Stimulated activated CD8-positive, alpha-beta memory T cell treated with anti-CD3 and anti-CD28 coated beads, Interleukin-7, amount 100 ng/mL, for 24 hours (primary cell): ENCODE results near the gene DLG2.

Experiments used
- DNase-seq: peaks from one replicate; pipeline ENCODE4 v3.0.0-alpha.2; 2020; ENCODE audit warnings: low read depth

DLG2 gene

DNA sequence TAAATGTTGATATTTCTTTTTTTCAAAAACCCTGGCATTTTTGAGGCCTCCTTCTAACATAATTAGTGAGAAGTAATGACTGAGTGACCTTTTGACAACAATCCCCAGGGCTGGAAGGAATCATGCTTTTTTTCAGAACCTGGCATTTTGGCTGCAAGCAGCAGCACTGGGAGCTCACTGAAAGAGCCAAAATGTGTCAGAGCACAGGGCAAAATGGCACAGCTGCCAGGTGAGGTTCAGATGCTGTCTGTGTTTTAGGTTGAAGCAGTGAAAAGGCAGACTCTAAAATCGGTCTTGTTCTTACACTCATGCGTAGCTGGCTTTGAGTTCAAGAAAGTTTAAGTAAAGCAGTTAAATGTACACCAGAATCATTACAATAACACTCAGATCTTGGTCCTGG, 1063.8 kb downstream of the DLG2 start:
- DNase-seq, result no peak

DNA sequence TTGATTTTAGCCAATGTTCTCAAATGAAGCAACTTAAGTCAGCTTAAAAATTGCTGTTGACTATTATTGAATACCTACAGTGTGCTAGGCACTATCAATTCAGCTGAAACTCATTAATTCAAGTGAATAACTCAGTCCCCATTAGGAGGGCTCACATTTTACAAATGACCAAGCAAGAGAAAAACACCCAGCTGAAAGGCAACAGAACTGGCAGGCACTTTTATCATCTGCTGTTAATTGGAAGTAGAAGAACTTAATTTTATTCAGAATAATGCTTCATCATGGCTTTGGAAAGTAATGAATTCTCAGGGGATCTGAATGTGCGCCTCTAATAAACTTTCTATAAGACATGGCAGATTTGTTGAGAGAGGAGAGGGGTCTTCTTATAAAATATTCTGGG, 1066.9 kb downstream of the DLG2 start:
- DNase-seq, result no peak

DNA sequence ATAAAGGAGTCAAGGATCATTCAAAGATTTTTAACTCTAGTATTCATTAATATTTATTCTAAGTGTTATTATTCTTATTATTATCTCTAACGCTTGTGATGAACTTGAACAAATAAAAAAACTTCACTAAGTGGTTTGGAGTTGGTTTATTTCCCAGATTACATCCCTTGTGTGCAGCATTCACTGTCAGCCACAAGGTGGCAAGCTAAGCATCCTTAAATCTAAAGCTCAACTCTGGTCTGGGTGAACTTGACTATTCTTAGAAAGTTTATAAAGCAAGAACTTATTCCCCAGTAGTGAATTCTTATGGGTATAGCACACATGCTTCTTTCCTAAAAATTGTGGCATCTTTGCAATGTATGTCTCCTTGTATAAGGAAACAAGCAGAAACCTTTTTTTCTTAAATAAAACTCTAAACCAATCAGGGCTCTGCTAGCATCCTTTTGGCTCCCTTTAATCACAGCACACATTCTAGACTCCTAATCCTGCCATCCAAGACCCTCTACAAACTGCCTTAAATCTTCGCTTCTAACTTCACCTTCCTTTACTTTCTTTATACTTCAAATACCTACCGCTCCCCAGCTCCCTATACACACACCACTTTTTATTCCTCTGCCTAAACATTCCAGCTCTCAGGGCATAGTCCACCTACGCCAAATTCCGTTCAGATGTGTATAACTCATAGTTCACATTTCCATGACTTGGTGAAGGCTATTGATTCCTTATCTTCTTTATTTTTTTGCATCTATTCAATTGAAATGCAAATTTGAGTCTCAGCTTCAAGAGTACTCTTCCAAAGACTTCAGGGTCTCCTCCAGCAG, 1068.8 kb downstream of the DLG2 start:
- DNase-seq, result no peak

DNA sequence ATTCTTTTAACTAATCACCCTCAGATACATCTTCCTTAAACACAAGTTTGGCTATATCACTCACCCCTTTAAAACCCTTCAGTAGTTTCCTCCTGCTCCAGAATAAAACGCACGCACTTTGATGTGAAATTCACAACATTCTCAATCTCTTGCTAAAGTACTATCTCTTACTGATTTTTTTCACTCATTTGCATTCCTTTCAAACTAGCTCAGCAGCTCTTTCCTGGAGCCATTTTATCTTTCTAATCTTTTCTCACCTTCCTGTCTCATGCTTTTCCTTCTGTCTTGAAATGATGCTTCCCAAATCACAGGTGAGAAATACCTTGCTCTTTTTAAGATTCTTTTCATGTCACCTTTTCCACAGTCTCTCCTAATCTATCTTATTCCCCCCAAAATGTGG, 1074.4 kb downstream of the DLG2 start:
- DNase-seq, result no peak

DNA sequence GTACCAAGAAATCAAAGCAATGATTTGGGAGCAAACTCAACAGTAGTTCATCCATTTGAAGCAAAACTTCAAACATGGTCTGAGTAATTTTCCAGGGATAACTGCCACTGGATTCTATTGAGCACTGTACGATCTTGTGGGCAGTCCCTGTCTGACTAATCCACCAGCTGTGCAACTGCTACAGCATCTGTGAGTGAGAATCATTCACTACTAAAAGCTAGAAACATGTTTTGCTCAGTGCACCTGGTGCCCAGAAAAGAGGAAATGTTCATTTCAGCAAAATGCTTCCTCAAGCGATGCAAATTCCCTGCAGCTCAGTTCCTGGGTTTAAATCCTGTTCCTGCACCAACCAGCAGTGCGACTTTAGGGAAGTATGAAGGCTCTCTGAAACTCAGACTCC, 1077.9 kb downstream of the DLG2 start:
- no peak for DNase-seq

DNA sequence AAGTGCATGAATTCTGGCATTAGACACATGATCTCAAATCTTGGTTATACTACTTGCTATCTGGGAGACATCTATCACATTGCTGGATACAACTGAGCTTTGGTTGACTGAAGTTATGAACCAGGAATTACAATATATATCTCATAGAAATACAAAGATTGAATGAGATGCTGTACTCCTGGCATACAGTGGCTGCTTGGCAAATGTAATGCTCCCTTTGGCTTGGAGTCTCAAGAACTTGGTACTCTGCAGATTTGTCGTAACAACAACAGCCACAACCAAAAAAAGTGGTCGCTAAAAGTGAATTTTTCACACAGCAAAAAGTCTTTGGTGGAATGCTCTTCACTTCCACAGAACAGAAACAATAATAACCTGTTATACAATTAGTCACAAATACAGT, 1082.6 kb downstream of the DLG2 start:
- no peak for DNase-seq

DNA sequence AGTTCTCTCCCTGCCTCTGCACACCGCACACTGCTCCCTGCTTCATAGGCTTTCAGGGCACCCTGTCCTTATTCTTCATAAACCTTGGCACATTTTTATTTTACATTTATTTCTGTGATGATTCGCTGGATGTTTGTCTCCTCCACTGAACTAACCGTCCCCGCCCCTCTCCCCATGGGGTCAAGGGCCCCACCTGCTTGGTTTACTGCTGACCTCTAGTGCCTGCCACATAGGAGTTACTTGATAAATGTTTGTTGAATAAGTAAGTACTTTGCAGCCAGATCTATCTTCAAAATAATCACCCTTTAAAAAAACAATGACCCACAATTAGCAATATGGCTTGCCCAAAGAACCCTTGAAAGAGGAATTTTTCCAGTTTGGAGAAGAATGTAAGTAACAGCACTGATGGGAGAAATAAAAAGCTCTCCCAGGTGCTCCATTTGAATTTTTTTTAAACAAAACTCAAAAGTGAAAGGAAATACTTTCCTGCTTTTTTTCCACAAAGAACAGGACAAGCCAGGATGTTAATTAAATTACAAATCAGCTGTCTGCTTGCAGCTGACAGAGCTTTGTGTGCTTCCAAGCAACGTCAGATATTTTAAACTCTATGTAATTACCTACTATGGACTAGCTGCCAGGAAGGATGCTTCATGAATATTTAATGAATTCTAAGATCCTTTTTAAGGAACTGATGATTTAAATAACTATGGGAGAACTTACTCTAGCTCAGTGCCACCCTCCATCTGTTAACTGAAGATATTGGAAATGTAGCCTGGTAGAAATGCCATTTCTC, 1083.6 kb downstream of the DLG2 start:
- DNase-seq, result no peak

DNA sequence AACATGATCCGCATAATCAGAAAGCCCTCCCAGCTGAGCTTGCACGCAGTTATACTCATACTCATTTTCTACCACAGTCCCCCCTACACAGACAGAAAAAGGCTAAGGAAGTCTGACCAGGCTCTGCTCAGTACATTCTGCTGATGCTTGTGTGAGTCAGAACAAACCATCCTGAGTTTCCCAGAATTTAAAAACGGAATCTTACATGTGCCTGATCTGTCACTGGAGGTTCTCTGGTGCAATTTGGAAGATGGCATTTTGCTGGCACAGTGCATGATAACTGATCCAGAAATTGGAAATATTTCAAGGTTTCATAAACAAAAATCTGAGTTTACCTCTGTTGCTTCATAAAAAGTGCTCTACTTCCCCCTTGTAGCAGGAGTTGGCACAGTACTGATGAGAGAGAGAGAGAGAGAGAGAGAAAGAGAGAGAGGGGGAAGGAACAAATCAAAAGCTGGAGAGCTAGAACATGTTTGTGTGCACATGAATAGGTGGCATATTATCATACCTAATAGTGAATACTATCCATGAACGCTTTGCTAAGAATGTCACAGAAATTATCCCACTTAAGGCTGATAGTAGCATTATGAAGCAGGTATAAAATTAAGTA, 1085.3 kb downstream of the DLG2 start:
- DNase-seq, result no peak

DNA sequence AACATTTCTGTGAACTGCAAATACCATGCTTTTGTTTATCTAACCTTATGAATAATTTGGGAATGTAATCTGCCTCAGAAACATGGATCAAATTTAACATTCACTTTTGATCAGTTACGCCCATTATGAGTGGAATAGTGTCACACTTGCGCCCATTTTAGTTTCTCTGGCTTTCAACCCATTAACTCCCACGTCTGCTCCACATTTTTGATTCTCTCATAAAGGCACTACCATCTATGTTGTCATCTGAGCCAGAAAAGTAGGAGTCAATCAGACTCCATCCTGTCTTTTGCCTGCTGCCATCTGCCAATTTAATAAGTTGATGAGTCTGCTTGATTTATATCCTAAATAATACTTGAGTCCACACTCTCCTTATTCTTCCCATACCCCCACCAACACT, 1090.7 kb downstream of the DLG2 start:
- no peak for DNase-seq

DNA sequence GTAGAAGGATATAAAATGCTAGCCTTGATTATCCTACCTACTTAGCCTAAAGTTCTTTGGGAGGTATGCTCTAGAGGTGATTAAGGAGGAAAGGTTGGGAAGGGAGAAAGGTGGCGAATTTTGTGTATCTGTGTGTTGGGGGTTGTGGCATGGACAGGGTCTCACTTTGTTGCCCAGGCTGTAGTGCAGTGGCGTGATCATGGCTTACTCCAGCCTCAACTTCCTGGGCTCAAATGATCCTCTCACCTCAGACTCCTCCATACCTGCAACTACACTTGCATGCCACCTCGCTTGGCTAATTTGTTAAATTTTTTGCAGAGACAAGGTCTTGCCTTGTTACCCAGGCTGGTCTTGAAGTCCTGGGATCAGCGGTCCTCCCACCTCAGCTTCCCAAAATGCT, 1094.8 kb downstream of the DLG2 start:
- DNase-seq, result no peak

DNA sequence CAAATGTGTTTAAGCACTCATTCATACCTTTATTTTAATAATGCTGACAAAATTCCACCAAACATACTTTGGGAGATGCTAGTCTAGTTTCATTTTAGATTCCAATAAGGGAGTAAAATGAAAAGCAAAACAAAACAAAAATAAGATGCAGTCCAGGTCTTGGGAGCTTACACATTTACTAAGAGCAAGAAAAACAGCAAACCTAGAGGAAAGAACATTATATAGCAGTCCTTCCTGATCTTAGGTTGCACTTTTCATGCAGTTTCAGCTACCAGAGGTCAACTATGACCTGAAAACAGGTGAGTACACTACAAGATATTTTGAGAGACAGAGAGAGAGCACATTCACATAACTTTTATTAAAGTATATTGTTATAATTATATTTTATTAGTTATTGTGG, 1100.9 kb downstream of the DLG2 start:
- no peak for DNase-seq

DNA sequence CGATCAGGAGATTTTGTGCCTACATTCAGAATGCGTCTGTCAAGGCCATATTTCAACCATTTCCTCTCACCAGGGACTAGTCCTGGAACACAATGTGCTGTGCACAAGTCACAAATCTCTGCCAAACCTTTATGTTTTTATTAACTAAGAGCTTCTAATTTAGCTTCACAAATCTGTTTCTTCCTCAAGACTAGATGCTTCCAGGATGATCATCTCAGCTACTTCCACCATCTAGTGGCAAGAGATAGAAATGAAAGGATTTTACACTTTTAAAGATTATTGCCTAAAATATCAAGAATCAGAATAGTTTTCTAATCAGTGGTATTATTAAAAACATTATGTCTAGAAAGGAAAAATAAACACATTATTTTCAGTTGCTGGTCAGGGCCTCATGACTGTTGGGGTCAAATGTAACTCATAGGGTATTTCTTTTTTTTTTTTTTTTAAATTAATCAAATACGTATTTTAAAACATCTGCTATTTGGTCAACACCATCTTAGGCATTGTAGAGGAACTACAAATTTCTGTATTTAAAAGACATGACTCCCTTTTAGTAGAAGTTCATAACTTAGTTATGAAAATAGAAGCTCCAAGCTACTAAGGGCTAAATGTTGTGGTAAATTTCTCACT, 1102.6 kb downstream of the DLG2 start:
- DNase-seq, result no peak

DNA sequence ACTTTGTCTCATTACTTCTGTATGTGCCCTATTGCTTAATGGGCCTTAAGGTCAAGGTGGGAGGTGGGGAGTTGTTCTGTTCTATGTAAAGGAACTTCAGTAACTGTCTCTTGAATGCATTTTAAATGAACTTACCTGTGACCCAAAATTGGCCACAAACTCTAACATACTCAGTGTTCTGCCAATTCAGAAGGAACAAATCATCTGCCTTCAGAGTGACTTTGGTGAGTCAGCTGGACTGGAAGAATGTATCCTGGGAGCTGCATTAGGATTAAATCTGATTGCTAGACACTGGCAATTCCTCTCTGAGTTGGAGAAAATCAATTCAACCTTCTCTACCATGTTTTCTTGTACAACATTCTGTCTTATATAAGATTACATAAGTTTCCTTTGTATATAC, 1104.8 kb downstream of the DLG2 start:
- DNase-seq, result no peak

DNA sequence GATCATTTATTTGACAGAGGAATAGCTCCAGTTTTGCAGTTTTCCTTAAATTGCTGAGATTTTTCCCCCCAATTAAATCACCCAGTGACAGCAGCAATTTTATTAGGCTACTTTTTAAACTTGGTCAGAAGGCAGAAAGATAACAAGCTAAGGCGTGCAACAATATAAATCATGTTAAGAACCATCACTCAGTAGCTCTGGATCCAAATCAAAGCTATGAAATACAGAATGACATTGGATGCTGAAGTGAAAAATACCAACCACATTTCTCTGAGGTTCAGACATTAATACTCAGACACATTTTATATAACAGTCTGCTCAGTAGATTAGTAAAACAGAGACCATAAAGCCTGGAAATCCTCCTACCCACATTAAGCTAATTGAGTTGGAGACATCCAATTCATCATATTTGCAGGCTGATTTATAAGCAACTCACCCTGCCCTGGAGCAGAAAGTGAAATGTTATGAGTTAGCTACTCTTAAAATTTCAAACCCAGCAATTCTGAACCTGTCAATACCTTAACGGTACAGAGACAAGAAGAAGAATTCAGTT, 1108.4 kb downstream of the DLG2 start:
- DNase-seq, result no peak

DNA sequence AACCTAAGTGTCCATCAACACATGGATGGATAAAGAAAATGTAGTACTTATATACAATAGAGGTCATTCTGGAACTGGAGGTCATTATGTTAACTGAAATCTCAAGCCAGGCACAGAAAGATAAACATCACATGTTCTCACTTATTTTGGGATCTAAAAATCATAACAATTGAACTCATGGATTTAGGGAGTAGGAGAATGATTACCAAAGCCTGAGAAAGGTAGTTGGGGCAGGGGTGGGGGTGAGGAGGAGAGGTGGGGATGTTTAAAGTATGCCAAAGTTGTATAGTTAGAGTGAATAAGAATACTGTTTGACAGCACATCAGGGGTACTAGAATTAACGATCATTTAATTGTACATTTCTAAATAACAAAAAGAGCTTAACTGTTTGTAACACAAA, 1112.7 kb downstream of the DLG2 start:
- no peak for DNase-seq

DNA sequence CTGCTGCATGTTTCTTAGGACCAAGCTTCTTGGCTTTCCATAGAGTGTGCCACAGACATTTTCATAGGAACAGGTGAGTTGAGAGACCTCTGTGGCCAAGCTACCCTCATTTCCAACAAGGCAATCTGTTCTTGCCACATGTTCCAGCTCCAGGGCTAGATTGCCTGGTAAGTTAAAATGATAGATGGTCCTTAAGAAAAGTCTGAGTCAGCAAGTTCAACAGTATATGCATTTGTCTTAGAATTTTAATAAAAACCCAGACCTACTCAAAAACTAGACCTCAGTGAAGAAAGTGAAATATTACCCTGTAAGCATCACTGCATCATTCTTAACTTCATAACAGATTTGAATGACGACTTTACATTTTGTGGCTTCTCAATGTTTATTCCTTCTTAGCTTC, 1123.6 kb downstream of the DLG2 start:
- no peak for DNase-seq

DNA sequence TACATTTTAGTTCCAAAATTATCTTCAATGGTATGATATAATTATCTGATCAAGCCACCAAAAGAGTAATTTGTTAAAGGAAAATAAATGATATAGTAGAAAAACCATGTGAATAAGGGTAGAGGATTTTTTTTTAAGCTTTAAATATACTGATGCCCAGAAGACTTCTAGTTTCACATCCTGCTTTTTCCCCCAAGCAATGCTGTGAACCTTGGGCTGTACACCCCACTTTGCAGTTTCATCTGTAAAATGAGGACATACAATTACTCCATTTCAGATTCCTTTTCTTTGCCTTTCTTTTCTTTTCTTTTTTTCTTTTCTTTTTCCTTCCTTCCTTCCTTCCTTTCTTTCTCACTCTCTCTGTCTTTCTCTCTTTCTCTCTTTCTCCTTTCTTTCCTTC, 1125.4 kb downstream of the DLG2 start:
- no peak for DNase-seq

DNA sequence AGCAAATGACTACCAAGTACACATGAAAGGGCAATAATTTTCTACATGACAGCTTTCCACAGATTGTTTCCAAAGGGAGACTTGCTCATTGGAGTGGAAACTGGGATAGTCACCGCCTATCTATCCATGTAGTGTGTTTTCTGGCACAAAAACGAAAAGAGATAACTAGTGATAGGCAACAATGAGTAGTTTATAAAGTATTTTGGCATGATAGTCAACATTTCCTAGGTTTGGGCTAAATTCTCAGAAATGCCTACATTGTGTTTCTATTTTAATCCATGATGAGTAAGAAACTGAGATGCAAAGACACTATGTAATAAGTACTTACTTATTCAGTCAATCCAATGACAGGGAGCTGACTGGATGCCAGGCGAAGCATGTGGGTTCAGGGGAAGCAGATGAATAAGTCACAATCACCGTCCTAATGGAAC, 1129.1 kb downstream of the DLG2 start:
- DNase-seq, result no peak

DNA sequence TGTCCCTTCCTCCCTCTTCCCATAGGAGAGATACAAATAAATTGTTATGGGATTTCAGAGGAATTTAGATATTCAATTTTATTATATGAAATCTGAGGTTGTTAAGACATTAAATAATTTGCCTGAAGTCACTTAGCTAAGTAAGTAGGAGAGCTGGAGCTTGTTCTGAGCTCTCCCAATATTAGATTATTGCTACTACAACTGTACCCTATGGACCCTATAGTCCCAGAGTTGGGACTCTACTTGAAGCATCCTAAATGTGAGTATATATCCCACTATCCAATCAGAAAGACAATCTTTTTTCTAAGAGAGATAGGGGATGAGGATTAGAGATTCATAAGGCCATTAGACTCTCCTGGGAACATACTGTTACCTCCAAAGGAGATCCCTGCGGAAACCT, 1130.0 kb downstream of the DLG2 start:
- no peak for DNase-seq

DNA sequence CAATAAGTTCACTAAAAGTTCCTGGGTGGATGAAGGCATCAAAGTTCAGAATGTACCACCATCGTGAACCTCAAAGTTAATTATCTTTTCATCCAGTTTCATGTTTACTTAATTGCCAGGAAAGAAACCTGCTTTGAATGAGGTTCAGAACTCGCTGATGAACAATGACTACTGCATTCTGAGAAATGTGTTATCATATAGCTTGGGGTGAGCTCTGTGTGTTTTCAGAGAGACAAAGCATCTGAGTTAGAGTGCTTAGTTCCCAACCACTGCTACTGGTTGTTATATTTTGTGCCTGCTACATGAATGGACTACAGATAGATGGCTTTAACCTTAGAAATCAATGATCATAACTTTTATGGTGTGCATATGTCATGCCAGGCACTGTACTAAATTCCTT, 1131.0 kb downstream of the DLG2 start:
- DNase-seq, result no peak

DNA sequence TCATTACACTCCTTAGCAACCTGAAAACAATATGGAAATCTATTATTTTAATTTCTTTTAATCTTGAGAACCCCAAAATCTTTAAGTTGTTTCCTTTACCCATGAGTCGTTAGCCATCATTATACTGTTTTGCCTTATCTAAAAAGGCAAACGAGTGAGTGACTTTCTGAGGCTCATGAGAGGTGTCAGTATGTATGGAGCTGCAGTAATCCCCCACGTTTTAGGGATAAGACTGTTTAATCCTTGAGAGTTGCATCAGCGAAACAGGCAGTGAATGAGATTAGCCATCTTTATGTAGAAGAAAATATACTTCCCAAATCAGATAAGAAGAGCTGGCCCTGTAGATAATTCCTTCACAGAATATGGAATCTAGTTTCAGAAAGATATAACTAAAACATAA, 1147.0 kb downstream of the DLG2 start:
- DNase-seq, result no peak

DNA sequence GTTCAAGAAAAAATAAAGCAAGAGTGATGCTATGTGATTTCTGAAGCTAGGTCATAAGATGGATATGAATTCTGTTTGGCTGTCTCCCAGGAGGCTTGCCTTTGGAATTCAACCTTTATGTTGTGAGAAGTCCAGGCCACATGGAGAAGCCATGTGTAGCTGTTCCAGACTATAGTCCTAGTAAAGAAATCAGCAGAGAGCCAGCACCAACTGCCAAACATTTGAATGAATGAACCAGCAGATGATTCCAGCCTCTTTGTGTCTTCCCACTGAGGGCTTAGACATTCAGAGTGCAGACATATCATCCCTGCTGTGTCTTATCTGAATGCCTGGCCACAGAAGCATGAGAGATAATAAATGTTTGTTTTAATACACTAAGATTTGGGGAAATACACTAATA, 1150.6 kb downstream of the DLG2 start:
- DNase-seq, result no peak
